HG02938 (cell line): ENCODE results near the gene DPPA3.
"Not testable (repeated sequence)": the region's sequence is repeated elsewhere in the genome, so short reads cannot be mapped to it uniquely, and the experiment has no call there.

Source experiments
- ATAC-seq: cut with Tn5 transposase; IDR thresholded peaks from one replicate; pipeline ENCODE4 v1.9.1; 2021; ENCODE audit warnings: mild to moderate bottlenecking, moderate library complexity; ENCODE audit not compliant: unreplicated experiment

The DPPA3 gene

DNA sequence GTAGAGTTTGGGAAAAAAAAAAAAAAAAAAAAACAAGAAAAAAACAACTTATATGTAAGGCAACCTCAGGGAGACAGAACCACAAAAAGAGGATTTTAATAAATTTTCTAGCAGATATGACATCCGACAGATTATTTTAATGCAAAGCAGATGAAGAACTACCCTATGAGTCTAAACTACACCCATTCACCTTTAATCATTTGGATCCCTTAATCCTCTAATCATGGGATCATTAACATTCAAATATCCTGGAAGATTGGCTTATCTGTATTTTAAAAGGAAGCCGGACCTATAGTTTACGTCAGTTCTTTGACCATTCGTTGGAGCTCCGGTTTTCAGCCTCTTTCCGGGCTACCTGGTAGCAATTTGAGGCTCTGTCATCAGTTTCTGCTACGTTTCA, at the start of gene DPPA3:
TSS of gene DPPA3 (plus strand) at position 301 of the 400 bp plus-strand sequence. CDS start 138 bp downstream, outside the sequence.
- ATAC-seq = no peak

DNA sequence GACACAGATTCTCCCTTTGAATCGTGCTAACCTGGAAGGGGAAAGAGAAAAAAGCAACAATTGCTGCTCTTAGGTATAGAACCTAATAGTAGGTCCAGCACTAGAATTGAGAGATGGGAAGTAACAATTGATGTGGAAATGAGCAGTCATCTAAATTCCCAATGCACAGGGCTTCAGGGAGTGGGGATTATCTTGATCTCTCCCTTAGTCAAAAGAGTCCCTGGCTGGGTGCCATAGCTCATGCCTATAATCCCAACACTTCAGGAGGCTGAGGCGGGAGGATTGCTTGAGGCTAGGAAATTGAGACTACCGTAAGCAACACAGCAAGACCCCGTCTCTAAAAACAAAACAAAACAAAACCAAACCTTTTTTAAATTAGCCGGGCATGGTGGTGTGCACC, 49.5 kb upstream of the DPPA3 start:
- ATAC-seq = no peak

DNA sequence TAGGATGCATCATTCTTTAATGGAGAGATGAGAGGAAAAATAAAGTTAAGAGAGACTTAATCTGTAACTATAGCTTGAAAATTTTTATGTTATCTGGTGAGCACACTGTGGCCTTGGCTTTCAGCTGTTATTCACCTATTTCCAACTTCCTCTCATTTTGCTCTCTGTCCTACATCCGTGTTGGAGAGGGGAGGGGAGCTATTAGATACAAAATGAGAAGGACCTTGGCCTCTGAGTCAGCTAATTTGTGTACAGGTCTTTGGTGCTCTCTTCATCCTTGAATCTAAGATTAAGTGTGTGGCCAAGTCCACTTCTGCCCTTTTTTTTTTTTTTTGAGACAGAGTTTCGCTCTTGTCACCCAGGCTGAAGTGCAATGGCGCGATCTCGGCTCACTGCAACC, 44.6 kb upstream of the DPPA3 start:
- no peak for ATAC-seq

DNA sequence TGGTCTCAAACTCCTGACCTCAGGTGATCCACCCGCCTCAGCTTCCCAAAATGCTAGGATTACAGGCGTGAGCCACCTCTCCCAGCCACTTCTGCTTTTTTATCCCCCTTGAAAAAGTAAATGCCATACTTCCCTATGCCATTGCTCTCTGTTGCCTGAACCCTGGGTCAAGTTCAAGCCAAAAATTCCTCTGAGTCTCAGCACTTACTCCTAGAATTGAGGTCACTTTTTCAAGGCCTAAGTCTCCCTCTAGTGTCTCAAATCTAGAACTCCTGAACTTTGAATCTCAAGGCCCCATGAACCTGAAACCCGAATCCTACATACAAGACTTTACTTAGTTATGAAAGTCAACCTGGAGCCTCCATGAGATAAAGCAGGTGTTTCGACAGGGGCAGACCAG, 44.1 kb upstream of the DPPA3 start:
- ATAC-seq = no peak

DNA sequence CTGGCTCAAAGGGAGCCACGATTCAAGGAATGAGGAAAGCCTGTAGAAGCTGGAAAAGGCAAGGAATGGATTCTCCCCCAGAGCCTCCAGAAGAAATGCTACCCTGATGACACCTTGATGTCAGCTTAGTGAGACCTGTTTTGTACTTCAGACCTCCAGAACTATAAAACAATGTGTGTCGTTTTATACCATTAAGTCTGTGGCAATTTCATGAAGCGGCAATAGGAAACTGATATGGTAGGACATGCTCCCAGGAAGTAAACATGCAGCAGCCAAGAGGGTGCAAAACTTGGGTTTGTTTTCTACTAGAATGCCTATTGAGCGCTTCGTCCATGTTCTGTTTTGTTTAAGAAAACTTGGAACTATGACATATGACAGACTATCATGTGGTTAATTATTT, 43.1 kb upstream of the DPPA3 start:
- ATAC-seq = no peak

DNA sequence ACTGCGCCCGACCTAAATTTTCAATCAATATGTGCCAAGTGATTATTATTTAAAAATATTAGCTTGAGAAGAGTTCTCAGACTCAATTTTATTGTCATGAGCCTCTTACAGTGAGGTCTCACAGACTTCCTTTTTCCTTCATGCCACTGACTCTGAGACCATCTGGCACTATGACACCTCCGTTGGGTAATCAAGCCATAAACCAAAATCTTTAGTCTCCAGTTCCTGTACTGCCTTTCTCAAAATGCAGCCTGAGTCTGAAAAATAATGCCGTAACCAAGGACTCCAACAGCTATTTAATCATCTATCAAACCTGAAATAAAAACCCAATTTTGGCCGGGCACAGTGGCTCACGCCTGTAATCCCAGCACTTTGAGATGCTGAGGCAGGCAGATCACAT, 35.8 kb upstream of the DPPA3 start:
- not testable (repeated sequence) for ATAC-seq

DNA sequence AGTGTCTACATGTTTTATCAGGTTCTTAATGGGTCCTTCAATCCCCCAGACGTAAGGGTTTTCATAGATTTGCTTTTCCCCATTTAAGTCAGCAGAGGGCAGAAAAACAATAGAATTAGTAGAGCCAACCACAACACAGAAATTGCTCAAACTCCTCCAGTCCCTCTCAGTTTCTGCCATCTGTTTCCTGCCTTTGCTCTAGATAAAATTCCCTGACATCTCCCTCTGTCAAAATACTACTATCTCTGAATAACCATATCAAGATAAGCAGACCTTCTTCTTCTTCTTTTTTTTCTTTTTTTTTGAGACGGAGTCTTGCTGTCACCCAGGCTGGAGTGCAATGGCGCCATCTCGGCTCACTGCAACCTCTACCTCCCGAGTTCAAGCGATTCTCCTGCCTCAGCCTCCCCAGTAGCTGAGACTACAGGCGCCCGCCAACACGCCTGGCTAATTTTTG, 33.8 kb upstream of the DPPA3 start:
- not testable (repeated sequence) for ATAC-seq

DNA sequence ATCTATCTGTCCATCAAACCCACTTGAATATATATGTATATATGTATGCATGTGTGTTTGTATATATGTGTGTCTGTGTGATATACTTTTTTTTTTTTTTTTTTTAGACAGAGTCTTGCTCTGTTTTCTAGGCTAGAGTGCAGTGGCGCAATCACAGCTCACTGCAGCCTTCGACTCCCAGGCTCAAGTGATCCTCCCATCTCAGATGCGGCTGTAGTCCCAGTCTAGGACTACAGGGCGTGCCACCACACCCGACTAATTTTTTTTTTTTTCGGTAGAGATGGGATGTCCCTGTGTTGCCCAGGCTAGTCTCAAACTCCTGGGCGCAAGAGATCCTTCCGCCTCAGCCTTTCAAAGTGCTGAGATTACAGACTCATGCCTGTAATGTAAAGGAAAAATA, 32.5 kb upstream of the DPPA3 start:
- no peak for ATAC-seq

DNA sequence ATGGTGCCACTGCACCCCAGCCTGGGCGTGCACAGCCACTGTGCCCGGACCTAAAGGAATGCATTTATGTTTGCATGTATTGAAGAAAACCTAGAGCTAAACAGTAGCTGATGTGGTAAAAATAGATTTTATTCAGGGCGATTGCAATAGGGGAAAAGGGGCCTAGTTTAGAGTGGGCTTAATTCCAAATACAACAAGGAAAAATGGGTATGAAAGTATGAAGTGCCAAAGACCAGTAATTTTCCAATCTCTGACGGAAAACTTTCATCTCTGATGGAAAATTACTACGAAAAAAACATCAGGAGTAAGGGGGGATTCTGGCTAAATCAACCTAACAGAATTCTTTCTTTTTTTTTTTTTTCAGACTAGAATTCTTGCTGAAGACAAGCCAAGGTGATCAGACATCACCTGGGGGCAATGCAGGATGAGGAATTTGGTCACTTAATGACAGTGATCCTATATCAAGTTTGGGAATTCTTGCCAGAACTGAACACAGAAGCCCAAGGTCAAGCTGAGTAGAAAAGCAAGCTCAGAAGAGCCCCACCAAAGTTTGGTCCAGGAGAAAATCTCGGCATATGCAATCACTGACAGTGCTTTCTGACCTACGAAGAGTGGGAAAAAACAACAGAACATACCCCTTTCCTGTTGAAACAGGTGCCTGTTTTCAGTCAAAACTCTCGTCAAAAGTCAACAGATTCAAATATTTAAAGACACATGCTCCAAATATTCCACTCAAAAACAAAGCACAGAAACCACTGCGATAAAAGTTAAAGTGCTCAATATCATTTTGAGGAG, 31.8 kb upstream of the DPPA3 start:
- ATAC-seq = no peak

DNA sequence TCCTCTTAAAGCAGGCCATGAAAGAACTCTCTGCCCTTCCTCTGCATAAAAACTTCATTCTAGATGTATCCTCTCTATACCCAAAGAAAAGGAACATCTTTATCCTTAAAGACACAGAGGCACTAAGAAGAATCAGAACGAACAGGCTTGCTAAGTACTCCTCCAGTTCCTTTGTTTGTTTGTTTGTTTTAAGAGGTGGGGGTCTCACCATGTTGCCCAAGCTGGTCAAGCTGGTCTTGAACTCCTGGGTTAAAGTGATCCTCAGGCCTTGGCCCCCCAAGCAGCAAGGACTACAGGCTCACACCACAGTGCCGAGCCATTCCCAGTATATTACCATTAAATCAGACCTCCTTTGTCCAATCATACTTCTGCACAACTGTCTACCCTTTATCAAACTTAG, 29.7 kb upstream of the DPPA3 start:
- ATAC-seq = no peak

DNA sequence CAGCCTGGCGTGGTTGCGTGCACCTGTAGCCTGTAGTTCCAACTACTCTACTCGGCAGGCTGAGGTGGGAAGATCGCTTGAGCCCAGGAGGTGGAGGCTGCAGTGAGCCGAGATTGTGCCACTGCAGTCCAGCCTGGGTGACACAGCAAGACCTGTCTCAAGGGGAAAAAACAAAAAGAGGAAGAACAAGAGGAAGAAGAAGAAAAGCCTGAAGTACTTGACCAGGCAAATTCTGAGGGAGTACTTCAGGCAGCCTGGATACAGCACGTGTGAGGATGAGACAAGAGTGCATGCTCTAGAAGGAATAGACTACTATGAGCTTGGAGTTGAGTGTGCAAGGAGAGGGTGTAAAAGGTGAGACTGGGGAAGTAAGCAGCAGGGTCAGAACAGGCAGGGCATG, 17.4 kb upstream of the DPPA3 start:
- no peak for ATAC-seq

DNA sequence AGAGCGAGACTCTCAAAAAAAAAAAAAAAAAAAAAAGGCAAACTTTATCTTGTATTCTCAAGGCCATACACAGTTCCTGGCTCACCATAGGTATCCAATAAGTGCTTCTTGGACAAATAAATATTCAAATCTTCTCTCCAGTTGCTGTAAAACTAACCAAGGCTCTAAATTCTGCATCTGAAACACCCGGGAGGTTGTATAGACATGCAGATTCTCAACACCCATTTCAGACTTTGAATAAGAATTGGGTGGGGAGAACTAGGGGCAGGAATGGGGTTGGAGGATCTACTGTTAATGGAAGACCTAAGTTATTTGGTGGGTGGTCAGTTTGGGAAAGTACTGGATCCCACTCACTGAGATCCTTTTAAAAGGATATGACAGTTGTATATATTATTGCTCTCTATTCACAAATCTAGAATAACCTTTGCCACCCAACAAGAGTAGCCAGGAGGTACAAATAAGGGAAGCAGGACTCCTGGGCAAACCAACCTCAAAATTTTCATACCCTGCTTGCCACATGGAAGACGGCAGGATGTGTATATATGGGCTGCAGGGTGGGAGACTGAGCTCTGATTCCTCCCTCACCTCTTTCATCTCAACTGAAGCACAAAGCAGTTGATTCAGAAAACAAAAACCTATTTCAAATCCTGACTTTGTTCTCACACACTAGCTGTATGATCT, 16.5 kb upstream of the DPPA3 start:
- ATAC-seq = no peak

DNA sequence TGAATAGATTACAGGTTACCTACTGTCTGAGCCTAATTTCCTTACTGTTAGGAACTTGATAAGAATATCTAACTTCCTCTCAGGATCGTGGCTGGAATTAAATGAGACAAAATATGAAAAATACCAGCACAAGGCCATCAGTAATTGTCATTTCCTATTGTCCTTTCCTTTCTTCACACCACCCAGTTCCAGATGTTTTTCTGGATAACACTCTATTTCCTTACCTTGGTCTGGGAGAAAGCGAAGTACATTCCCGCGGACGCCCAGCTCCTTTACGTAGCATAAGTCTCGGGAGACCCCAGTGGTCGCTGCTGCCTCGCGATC, 16.0 kb upstream of the DPPA3 start:
- no peak for ATAC-seq

DNA sequence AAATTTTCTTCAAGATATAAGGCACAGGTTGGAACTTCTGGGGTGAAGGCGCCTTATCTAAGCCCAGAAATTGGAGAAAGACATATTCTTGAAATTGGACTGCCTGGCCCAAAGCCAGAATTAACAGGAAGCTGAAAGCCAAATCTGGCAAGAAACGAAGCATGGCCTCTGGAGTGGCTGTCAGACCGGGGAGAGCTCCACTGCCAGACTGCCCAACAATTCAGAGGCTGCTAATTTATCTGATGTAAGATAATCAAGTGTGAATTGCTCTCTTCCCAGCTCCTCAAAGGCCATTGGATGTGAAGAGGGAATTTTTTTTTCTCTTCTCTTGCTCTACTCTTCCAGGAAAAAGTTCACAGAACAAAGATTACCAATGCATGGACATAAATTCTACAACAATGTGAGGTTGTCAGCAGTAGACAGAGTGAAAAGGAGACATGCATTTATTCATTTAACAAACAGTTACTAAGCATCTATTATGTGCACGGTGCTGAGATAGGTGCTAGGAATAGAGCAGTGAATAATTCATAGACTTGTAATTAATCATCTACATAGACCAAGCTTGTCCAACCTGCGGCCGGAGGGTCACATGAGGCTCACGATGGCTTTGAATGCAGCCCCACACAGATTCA, 15.6 kb upstream of the DPPA3 start, which contains the start of gene GDF3:
TSS of gene GDF3 (minus strand) at position 210 of the 632 bp plus-strand sequence. CDS start at position 163, 47 bp downstream.
- no peak for ATAC-seq

DNA sequence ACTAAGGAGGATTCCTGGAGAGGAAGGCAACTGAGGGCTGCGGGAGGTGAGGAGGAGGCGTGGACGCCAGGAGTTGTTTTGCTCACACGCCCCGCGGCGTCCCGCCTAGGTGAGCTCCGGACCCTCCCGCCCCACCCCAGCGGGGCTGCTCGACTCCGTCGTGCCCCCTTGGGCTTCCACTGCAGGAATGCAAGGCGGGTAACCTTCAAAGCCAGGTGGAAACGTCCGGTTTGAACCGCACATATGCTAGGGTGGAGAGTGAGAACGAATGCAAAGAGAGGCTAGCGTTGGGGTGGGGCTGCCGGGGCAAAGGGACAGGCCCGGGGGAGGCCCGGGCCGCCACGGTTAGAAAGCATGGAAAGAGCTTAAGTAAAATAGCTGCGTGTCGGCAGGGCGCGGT, 5.4 kb upstream of the DPPA3 start:
- no peak for ATAC-seq

DNA sequence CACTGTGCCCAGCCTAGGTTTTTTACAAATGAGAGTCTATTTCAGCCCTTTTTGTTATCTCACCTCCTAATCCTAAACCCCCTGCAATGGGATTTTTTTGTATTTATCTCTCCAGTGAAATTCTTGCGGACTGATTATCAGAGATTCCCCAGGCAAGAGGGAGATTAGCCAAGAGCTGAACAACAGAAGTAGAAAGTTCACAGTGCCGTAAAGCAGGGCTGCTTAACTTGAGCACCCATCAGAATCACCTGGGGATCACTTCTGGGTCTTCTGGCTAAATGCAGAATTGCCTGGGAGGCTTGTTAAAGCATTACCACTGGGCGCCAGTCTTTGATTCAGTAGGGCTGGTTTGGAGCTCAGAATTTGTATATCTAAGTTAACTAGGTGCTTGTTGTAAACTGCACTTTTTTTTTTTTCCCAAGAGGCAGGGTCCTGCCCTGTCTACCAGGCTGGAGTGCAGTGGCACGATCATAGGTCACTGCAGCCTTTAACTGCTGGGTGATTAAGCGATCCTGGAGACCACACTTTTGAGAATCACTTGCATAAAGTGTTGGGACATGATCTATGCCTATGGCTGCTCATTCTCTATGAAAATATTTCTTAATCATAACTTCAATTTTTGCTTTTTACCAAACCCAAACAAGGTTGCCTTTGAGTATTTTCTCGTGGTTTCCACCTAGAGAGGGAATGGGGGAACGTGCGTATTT, 1.1 kb upstream of the DPPA3 start:
- ATAC-seq = no peak

DNA sequence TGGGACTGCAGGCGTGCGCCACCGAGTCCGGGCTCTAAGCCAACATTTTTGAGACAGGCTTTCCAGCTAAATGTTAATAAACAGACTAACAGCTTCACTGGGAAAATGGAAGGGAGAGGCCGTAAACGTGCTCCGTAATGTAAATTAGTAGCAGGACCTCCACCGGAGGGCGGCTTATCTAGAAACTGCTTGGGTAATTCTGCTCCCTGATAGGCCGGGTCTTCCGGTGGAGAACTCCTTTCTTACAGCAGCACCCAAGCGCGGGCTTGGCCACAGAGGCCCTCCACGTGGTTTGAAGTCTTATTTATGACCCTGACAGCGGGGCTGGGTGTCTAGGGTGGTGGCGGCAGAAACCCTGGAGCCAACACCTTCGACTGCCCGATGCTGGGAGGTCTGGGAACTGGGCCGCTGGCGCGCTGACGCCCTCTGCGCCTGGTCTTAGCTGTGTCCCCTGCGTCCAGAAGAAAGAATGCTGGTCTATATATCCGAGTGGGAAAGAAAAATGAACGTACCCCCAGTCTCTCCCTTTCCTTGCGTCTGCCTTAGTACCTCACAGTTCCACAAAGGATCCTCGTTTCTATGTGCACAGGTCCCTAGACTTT, 1.7 kb downstream of the DPPA3 start:
- no peak for ATAC-seq

DNA sequence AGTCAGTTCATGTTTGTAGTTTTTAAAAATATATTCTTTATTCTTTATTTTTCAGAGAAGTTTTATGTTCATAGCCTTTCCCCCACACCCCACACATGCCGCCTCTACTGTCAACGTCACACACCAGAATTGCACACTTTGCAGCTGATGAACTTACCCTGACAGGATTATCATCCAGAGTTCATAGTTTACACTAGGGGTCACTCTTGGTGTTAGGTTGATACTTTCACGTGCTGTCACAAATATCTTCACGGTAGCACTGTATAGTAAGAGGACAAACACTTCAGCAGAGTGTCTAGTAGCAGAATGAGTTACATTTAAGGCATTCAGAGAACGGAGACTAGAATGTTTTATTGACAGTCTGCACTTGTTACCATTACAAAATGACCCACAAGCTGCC, 5.1 kb downstream of the DPPA3 start:
- ATAC-seq = no peak

DNA sequence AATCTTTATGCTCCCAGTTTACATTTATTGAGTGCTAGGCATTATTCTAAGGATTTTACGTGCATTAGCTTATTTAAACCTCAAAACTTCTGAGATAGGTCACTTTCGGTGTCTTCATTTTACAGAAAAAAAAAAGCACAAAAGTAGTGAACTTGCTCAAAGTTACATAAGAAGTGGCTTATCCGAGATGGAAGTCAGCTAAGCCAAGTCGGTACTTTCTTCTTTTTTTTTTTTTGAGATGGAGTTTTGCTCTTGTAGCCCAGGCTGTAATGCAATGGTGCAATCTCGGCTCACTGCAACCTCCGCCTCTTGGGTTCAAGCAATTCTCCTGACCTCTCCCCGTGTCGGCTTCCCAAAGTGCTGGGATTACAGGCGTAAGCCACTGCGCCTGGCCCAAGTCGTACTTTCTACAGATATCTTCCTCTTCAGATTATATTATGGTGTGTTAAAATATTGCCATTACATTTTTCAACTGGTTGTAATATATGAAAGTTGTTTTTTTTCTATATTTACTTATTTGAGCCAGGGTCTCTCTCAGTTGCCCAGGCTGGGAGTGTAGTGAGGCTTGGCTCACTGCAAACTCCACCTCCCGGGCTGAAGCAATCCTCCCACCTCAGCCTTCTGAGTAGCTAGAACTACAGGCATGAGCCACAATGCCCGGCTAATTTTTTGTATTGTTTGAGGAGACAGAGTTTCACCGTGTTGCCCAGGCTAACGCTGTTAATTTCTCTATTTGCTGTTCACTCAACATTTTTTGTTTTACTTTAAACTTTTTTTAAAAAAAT, 8.9 kb downstream of the DPPA3 start:
- no peak for ATAC-seq

DNA sequence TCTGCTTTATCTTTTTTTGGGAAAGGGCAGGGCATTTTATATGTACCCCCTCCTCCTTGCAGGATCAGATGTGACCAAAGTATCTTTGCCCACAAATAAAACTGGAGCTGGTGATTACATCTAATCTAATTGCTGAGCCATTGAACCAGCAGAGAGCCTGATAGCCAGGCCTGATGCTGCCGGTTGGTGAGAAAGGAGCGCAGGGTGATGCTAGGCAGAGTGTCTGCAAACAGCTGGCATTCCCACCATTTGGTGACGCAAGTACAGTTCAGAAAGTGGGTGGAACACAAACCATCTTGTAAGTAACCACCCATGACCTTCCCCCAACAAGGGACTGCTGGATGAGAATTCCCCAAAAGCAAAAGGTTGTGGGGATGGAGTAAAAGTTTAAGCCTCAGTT, 12.7 kb downstream of the DPPA3 start:
- ATAC-seq = no peak
